GM21723 (cell line): ENCODE results near the gene R3HCC1L.
"Not testable (repeated sequence)": the region's sequence is repeated elsewhere in the genome, so short reads cannot be mapped to it uniquely, and the experiment has no call there.

Experiments used
- ATAC-seq: cut with Tn5 transposase; IDR thresholded peaks from one replicate; pipeline ENCODE4 v1.9.1; 2021; ENCODE audit warnings: mild to moderate bottlenecking, moderate library complexity; ENCODE audit not compliant: unreplicated experiment

R3HCC1L gene

GRCh38 chr10:98226508-98227144, 92.2 kb downstream of the R3HCC1L start:
- ATAC-seq = no peak

- not testable (repeated sequence) for ATAC-seq
These were observed 93.3 kb downstream of the R3HCC1L start for GRCh38 chr10:98227713-98228112.

- ATAC-seq = not testable (repeated sequence)
These were observed 93.8 kb downstream of the R3HCC1L start for GRCh38 chr10:98228266-98228665.

- no peak for ATAC-seq
These were observed 97.0 kb downstream of the R3HCC1L start for GRCh38 chr10:98231417-98231816.

GRCh38 chr10:98235846-98236245, 101.4 kb downstream of the R3HCC1L start:
- no peak for ATAC-seq

GRCh38 chr10:98236862-98237261, 102.4 kb downstream of the R3HCC1L start:
- no peak for ATAC-seq

- no peak for ATAC-seq
These were observed 103.9 kb downstream of the R3HCC1L start for GRCh38 chr10:98238391-98238790.

- ATAC-seq = no peak
These were observed 106.1 kb downstream of the R3HCC1L start for GRCh38 chr10:98240524-98240923.

GRCh38 chr10:98242823-98243222, 108.4 kb downstream of the R3HCC1L start:
- ATAC-seq = no peak

- no peak for ATAC-seq
These were observed 109.7 kb downstream of the R3HCC1L start for GRCh38 chr10:98244141-98244540.

- no peak for ATAC-seq
These were observed 110.1 kb downstream of the R3HCC1L start for GRCh38 chr10:98244586-98244985.

GRCh38 chr10:98246911-98247805, 112.7 kb downstream of the R3HCC1L start:
- ATAC-seq = no peak

GRCh38 chr10:98248018-98248417, 113.6 kb downstream of the R3HCC1L start:
- ATAC-seq = no peak

- ATAC-seq = no peak
These were observed 114.7 kb downstream of the R3HCC1L start for GRCh38 chr10:98249134-98249533.

- ATAC-seq = no peak
These were observed 116.9 kb downstream of the R3HCC1L start for GRCh38 chr10:98251399-98251798.

- ATAC-seq = no peak
These were observed 118.0 kb downstream of the R3HCC1L start for GRCh38 chr10:98252464-98252863.

- no peak for ATAC-seq
These were observed 119.0 kb downstream of the R3HCC1L start for GRCh38 chr10:98253499-98253898.

GRCh38 chr10:98254234-98254974, 119.9 kb downstream of the R3HCC1L start:
- no peak for ATAC-seq

- no peak for ATAC-seq
These were observed 120.9 kb downstream of the R3HCC1L start for GRCh38 chr10:98255146-98255877.

- ATAC-seq = no peak
These were observed 122.2 kb downstream of the R3HCC1L start for GRCh38 chr10:98256692-98257091.

- no peak for ATAC-seq
These were observed 122.7 kb downstream of the R3HCC1L start for GRCh38 chr10:98257198-98257597.
